SKM-1 treated with dmso at 0.1 percent for 144 hours (cell line): ENCODE measurements around the gene PTGER4.
"Not testable (repeated sequence)": the region's sequence is repeated elsewhere in the genome, so short reads cannot be mapped to it uniquely, and the experiment has no call there.

Experiments used
- DNase-seq: peaks from one replicate; lab custom pipeline; 2025; ENCODE audit not compliant: unreplicated experiment; lab: John Stamatoyannopoulos, UW

Gene PTGER4

GRCh38 chr5:40688996-40689395, 9.3 kb downstream of the PTGER4 start:
- no peak for DNase-seq

DNA sequence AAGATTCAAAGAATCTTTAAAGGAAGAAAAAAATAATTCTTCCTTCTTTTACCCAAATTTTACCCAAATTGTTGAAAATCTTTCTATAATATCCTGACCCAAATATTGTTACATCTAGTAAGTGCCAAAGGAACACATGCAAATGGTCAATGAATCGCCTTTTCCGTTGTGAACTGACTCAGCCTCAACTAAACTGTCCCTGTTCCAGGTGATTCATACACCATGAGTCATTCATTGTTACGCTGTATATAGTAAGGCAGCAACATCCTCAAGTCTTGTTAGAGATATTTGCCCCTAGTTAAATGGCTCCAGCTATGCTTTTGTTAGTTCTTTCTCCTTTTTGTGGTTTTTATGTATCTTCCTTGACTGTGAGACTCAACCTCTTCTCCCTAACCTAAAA, 9.7 kb downstream of the PTGER4 start:
- no peak for DNase-seq

- DNase-seq = no peak
Measured at GRCh38 chr5:40690267-40690666, 10.6 kb downstream of the PTGER4 start.

- no peak for DNase-seq
Measured at GRCh38 chr5:40691894-40692293, 12.2 kb downstream of the PTGER4 start.

- DNase-seq = no peak
Measured at GRCh38 chr5:40694433-40694832, 14.7 kb downstream of the PTGER4 start.

DNA sequence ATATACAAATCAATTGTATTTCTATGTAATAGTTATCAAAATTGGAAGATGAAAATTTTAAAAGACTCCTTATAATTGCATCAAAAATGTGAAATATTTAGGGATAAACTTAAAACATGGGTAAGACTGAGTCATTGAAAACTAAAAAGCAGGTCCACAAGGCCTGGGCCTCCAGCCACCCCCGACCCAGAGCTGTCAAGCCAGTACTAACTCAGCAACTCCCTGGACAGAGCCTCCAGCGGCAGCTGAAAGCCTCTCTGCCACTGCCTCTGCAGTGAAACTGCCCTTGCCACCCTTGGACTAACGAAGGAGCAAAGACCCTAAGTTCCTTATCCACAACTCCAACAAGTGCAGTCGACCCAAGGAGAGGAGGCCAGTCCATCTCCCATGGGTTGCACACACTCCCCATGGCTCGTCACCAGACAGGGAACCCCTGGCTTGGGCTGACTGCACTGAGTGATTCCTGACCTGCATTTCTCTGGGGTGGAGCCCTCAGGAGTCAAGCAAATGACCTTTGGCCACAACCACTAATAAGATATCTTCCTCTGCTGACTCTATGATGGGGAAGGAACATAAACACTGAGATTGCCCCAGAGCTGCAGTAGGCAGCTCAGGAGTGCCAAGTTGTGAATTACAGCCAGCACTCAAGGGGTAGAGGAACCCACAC, 20.5 kb downstream of the PTGER4 start:
- no peak for DNase-seq

- not testable (repeated sequence) for DNase-seq
Measured at GRCh38 chr5:40702027-40702426, 22.3 kb downstream of the PTGER4 start.

DNA sequence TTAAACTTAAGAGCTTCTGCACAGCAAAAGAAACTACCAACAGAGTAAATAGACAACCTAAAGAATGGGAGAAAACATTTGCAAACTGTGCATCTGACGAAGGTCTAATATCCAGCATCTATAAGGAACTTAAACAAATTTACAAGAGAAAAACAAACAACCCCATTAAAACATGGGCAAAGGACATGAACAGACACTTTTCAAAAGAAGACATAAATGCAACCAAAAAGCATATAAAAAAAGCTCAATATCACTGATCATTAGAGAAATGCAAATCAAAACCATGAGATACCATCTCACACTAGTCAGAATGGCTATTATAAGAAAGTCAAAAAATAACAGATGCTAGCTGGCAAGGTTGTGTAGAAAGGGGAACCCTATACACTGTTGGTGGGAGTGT, 25.8 kb downstream of the PTGER4 start:
- DNase-seq = not testable (repeated sequence)

- DNase-seq = not testable (repeated sequence)
Measured at GRCh38 chr5:40710575-40710974, 30.9 kb downstream of the PTGER4 start.

- DNase-seq = no peak
Measured at GRCh38 chr5:40714001-40714400, 34.3 kb downstream of the PTGER4 start.

GRCh38 chr5:40716000-40716399, 36.3 kb downstream of the PTGER4 start:
- no peak for DNase-seq

GRCh38 chr5:40716590-40716989, 36.9 kb downstream of the PTGER4 start:
- no peak for DNase-seq

- DNase-seq = no peak
Measured at GRCh38 chr5:40717281-40717680, 37.6 kb downstream of the PTGER4 start.

DNA sequence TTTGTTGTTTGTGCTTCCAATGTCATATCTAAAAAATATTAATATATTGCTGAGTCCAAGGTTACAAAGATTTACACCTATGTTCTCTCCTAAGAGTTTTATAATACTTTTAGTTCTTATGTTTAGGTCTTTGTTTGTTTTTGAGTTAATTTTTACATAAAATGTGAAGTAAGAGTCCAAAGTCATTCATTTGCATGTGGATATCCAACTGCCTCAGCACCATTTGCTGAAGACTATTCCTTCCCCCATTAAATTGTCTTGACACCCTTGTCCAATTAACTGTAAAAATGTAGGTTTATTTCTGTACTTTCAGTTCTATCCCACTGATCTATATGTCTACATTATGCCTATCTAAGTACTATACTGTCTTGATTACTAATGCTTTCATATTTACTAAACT, 40.4 kb downstream of the PTGER4 start:
- DNase-seq = no peak

GRCh38 chr5:40722497-40722911, 42.8 kb downstream of the PTGER4 start:
- not testable (repeated sequence) for DNase-seq

DNA sequence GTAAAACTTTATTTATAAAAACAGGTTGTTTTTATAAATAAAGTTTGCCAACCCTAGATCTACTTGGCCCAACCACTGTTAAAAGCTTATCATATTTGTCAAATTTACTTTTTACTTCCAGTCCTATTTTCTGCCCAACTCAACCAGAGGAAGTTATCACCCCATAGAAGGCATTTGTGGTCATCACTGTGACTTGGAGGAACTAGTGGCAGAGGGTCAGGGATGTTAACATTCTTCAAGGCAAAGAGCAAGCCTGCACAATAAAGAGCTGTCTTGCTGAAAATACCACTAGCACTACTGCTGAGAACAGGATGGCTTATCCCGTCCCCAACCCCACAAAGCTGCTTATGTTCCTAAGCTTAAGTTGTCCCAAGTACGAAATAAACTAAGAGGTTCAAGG, 53.7 kb downstream of the PTGER4 start:
- peak; percentile 60 for DNase-seq

- no peak for DNase-seq
Measured at GRCh38 chr5:40733879-40734563, 54.3 kb downstream of the PTGER4 start.

- DNase-seq = no peak
Measured at GRCh38 chr5:40734986-40735385, 55.3 kb downstream of the PTGER4 start.

DNA sequence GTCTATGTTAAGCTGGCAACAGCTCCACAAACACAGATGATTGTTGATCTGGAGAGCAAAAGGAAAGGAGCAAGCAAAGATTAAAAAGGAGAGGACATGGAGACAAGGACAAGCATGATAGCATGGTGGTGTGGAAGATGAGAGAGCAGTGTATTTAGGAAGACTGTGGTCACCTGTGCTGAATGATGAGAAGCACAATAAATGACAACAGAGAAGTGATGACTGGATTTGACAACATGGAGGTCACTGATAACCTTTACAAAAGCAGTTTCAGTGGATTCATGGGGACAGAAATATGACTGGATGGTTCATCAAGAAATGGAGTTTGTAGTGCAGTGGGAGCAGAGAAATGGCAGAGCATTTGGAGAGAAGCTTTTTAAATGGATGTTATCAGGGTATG, 55.9 kb downstream of the PTGER4 start:
- no peak for DNase-seq

DNA sequence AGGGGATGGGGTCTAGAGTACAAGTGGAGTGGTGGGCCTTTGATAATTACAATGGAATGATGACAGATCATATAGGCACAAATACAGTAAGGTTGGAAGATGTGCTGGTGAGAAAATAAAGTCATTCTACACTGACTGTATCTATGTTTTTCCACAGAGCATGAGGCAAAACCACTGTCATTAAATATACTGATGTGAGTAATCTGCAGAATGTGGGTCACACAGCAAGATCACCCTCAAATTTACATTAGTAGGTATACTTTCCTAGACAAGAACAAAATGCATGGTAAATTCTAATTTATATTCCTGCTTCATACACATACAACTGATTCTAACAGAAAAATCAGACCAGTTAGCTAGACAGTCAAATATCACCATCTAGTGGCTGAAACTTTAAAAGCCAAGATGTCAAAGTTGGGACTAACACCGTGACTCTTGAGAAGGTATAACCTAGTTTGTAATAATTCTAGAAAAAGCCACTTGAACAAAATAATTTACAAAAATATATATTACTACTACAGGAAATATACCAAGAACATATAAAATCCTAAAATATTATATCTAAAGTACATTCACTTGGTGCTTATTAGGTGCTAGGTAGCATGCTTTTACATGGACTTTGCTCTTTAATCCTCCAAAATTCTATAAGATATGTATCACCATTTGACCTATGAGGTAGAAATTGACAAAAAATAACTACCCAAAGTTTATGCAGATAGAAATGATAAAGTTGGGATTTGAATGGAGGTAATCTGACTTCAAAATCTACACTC, 56.6 kb downstream of the PTGER4 start:
- DNase-seq = peak; percentile 47

DNA sequence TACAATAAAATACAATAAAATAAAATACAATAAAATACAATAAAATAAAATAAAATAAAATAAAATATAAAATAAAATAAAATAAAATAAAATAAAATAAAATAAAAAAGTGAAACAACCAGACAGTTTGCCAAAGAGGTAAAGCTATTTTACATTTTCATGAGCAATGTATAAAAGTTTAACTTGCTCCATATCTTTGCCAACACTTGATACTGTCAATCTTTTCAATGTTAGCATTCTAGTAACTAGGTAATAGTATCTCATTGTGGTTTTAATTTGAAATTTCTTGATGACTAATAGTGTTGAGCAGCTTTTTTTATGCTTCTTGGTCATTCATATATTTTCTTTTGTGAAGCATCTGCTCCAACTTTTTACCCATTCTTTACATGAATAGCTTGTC, 58.8 kb downstream of the PTGER4 start:
- no peak for DNase-seq
